Neural progenitor cell (in vitro differentiated cells): ENCODE data around the gene TTC3.

Experiments
- EZH2 ChIP-seq: fragments of 200-600 bp; sonication (generic); IDR thresholded peaks from 2 replicates; pipeline ENCODE4 v1.6.1; 2017; ENCODE audit warnings: antibody characterized with exemption, mild to moderate bottlenecking, moderate library complexity
- EZH2phosphoT487 ChIP-seq: fragments of 200-600 bp; sonication (generic); IDR thresholded peaks from 2 replicates; pipeline ENCODE4 v1.6.1; 2017; ENCODE audit warnings: antibody characterized with exemption
- TF ChIP-seq, protein P1 (sequence below): fragments of 200-600 bp; sonication (generic); IDR thresholded peaks from 2 replicates; pipeline ENCODE4 v1.5.1; 2017; ENCODE audit warnings: antibody characterized with exemption, mild to moderate bottlenecking

DNA sequence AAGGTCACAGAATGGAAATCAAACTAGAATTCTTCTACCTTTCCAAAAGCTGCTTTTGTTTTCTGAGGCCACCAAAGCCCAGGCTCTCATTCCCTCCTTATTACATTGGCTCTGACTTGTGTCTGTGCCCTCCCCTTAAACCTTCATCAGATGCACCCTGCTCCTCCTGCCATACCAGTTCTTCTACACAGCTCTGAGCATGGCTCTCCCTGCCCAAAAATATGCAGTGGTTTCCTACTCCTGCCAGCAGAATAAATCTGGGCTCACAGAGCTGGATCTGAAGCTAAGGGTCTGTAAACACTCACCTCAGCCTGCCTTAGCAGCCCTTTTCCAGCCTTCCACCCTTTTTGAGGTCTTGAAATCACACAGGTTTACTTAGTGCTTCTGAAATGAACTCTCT lies 55.0 kb downstream of the TTC3 start:
- TF ChIP-seq, protein P1, sequence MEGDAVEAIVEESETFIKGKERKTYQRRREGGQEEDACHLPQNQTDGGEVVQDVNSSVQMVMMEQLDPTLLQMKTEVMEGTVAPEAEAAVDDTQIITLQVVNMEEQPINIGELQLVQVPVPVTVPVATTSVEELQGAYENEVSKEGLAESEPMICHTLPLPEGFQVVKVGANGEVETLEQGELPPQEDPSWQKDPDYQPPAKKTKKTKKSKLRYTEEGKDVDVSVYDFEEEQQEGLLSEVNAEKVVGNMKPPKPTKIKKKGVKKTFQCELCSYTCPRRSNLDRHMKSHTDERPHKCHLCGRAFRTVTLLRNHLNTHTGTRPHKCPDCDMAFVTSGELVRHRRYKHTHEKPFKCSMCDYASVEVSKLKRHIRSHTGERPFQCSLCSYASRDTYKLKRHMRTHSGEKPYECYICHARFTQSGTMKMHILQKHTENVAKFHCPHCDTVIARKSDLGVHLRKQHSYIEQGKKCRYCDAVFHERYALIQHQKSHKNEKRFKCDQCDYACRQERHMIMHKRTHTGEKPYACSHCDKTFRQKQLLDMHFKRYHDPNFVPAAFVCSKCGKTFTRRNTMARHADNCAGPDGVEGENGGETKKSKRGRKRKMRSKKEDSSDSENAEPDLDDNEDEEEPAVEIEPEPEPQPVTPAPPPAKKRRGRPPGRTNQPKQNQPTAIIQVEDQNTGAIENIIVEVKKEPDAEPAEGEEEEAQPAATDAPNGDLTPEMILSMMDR = no peak
- no peak for TF ChIP-seq EZH2
- no peak for TF ChIP-seq EZH2phosphoT487
